IPS-11a (cell line): ENCODE data around the gene ACTG2.
"Not testable (repeated sequence)": the region's sequence is repeated elsewhere in the genome, so short reads cannot be mapped to it uniquely, and the experiment has no call there.

Experiments used
- H3K4me3 ChIP-seq: one replicate; pipeline ENCODE4 v1.5.1; 2013; ENCODE audit warnings: low read depth, low read length, control low read depth

Gene ACTG2

DNA sequence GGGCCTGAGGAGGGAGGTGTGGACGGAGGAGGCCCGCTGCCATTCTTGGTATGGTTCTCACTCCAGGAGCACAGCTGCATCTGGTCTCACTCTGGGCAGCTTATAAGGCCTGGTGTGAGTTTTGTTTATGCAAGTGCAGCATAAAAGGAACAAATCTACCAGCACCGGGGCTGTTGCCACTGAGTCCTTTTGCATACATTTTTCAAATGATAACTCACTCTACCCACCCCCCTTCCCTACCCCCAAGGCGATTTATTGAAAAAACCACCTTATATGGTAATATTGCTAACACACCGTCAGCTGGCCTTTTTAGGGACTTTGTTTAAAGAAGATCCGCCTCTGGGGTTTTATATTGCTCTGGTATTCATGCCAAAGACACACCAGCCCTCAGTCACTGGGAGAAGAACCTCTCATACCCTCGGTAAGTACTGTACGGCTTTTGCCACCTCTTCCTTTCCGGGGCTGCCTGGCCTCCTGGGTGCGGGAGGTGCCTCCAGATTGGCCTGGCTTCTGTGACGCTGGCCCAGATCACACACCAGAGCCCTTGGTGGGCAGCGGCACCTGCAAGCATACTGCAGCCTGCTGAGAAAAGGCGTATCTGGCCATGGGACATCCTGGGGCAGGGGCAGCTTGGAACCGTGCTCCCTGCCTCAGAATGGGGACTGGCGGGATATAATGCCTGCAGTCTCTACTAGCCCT is at the start of gene ACTG2:
Gene ACTG2, plus strand, starts transcription at position 378 of the 699 bp plus-strand sequence. CDS start 8,304 bp downstream, outside the sequence.
- H3K4me3 ChIP-seq, result no peak within 1 kb of the TSS

GRCh38 chr2:73844087-73844486 is 48.7 kb upstream of the ACTG2 start:
- H3K4me3 ChIP-seq, result no peak overlapping the region

DNA sequence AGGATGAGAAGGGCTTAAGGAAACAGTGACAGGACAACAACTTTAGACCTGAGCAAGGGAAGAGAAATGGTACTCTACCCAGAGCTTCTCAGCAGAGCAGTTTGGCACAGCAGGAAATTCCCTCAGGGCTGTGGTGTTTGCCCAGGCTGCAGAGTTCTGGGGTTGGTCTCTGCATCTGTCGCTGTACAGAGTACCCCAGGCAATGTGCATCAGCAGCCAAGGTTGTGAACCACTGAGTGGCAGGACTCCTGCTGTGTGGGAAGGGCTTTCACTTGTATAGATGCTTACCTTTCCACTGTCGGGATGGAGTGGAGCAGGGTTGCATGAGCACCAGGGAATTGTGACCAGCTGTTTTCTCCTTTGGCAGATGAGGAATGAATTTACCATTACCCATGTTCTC is 42.8 kb upstream of the ACTG2 start:
- no peak overlapping the region for H3K4me3 ChIP-seq

DNA sequence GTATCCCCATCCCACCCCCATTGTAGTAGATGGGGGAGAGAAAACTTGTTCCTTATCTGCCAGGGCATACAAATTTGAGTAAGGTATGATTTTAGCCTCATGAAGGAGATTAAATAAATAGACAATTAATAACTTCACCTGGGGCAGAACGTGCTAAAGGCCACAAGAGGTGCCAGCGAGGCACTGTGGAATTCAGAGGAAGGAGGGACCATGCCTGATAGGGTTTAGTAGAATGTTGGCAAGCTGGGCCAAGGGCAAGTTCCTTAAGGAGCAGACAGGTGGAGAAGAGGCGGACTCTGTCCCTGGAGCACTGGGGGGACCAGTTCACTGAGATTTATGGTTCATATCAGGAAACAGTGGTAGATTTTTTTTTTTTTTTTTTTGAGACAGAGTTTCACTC is 41.5 kb upstream of the ACTG2 start:
- no peak overlapping the region for H3K4me3 ChIP-seq

DNA sequence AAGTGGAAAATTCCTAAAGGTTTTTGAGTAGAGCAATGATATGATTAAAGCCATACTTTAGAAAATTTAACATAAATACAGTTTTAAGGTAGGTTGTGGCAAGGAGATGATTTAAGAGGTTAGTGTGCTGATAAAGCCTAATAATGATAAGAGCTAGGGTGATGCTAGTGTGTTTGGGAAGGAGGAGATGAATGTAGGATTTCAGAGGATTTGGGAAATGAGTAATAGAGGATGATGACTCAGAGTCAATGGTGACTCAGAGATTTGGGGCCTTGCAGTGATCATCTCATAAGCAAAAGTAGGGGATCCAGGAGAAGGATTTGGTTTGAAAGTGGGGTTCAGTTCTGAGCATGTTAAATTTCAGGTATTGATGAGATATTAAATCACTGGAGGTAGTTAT is 40.8 kb upstream of the ACTG2 start:
- no peak overlapping the region for H3K4me3 ChIP-seq

GRCh38 chr2:73855526-73855925 is 37.3 kb upstream of the ACTG2 start:
- H3K4me3 ChIP-seq, result no peak overlapping the region

- no peak overlapping the region for H3K4me3 ChIP-seq
Observed at GRCh38 chr2:73856214-73856613, 36.6 kb upstream of the ACTG2 start.

- H3K4me3 ChIP-seq, result no peak overlapping the region
Observed at GRCh38 chr2:73859721-73860586, 32.9 kb upstream of the ACTG2 start.

DNA sequence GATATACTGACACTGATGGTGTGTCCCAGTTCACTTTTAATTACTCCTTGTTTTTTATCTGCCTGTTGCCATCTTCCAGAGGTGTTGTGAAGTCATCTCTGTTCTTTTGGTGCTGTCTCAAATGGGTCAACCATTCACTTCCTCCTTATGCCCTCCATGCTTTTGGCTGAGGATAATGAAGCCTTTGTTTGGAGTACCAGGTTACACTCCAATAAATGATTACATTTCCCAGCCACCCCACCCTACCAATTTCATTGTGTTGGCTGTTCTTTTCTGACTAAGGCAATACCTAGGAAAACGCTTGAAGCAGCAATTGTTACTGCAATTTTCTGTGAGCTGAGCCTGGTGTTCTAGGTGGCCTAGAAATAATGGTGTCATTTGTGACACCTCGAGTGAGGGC is 29.8 kb upstream of the ACTG2 start:
- H3K4me3 ChIP-seq, result no peak overlapping the region

GRCh38 chr2:73868204-73868978 is 24.4 kb upstream of the ACTG2 start:
- no peak overlapping the region for H3K4me3 ChIP-seq

DNA sequence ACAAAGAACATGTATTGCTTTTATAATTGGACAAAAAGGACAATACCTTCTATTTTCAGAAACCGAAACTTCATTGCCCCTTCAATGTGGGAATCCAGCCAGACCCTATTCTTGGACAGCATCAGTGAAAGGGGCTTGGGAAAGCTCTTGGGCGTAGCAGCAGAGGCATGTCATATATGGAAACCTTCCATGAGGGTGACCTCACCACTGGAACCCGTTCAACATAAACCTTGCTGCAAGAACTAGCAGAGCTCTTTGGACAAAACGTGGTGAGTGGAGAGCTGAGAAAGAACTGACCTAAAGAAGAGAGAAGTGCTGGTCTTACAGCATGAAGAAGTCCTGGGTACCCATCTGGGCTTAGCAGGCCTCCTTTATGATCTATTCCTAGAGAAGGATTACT is 22.7 kb upstream of the ACTG2 start:
- H3K4me3 ChIP-seq, result no peak overlapping the region

DNA sequence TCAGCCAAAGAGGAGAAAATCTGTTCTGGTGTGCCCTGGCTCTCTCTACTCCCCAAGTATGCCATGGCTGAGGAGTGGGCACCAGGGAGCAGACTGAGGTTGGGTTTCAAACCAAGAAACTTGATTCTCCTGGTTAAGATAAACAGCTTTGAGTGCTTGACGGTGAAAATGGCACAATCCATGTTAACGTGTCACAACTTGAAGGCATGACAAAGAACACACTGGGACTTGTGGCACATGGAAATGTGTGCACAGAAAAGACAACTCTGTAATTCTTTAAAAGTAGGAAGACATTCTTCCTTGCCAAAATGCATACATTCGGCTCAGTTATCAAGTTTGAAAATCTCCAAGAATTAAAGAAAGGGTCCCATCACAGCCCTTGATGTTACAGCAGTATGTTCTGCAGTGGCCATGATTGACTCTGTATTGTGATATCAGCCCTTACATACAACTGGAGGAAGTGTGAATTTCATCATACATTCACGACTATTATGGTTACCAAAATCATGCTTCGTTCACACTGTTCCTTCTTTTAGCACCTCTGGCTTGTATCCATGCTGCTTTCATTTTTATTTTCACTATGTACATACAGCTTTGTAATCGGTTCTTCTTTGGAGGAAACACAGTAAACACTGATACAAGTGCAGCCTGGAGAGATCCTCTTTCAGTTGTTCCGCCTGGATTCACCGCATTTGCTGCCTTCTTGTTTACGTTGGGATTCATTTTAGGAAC is 15.6 kb upstream of the ACTG2 start:
- no peak overlapping the region for H3K4me3 ChIP-seq

GRCh38 chr2:73877984-73878383 is 14.8 kb upstream of the ACTG2 start:
- not testable (repeated sequence) for H3K4me3 ChIP-seq

DNA sequence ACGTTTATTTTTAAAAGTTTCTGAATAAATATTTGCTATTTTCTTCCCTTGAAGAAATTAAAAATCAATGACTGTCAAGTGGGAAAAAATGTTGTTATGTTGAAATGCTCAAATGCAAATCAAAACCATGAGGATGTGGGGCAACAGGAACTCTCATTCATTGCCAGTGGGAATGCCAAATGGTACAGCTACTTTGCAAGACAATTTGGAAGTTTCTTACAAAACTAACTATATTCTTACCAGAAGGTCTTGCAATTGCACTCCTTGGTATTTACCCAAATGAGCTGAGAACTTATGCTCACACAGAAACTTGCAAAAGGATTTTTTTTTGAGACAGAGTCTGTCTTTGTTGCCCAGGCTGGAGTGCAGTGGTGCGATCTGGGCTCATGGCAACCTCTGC is 7.4 kb upstream of the ACTG2 start:
- no peak overlapping the region for H3K4me3 ChIP-seq

DNA sequence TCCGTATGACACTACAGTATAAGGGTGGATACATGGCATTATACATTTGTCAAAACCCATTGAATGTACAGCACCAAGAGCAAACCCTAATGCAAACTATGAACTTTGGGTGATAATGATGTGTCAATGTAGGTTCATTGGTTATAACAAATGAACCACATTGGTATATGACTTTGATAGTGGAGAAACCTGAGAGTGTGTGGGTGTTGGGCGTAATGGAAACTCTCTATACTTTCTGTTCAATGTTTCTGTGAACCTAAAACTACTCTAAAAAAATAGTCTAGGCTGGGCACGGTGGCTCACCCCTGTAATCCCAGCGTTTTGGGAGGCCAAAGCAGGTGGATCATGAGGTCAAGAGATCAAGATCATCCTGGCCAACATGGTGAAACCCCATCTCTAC is 6.5 kb upstream of the ACTG2 start:
- no peak overlapping the region for H3K4me3 ChIP-seq

DNA sequence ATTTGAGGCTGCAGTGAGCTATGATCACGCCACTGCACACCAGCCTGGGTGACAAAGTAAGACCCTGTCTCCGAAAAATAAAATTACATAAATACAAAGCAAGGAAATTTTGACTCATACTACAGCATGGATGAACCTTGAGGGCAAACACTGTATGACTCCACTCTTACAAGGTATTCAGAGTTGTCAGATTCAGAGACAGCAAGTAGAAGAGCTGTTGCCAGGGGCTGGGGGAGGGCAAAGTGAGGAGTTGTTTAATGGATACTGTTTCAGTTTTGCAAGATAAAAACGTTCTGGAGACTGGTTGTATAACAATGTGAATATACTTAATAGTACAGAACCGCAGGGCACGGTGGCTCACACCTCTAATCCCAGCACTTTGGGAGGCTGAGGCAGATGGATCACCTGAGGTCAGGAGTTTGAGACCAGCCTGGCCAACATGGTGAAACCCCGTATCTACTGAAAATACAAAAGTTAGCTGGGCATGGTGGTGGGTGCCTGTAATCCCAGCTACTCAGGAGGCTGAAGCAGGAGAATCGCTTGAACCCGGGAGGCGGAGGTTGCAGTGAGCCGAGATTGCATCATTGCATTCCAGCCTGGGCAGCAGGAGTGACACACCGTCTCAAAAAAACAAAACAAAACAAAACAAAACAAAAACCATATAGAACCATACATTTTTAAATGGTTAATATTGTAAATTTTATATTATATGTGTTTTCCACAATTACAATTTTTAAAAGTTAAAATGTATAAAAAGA is 5.0 kb upstream of the ACTG2 start:
- not testable (repeated sequence) for H3K4me3 ChIP-seq

DNA sequence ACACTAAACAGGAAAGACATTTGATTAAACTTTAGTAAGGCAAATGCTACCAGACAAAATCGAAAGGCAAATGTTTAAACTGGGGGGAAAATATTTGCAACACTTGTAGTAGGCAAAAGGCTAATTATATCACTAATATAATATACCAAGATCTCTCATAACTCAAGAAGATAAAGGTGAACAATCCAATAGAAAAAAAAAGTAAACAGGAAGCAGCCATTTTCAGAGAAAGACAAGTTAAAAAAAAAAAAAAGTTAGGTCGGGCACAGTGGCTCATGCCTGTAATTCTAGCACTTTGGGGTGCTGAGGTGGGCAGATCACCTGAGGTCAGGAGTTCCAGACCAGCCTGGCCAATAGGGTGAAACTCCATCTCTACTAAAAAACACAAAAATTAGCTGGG is 4.4 kb upstream of the ACTG2 start:
- H3K4me3 ChIP-seq, result no peak overlapping the region

- no peak overlapping the region for H3K4me3 ChIP-seq
Observed at GRCh38 chr2:73889206-73889605, 3.6 kb upstream of the ACTG2 start.

DNA sequence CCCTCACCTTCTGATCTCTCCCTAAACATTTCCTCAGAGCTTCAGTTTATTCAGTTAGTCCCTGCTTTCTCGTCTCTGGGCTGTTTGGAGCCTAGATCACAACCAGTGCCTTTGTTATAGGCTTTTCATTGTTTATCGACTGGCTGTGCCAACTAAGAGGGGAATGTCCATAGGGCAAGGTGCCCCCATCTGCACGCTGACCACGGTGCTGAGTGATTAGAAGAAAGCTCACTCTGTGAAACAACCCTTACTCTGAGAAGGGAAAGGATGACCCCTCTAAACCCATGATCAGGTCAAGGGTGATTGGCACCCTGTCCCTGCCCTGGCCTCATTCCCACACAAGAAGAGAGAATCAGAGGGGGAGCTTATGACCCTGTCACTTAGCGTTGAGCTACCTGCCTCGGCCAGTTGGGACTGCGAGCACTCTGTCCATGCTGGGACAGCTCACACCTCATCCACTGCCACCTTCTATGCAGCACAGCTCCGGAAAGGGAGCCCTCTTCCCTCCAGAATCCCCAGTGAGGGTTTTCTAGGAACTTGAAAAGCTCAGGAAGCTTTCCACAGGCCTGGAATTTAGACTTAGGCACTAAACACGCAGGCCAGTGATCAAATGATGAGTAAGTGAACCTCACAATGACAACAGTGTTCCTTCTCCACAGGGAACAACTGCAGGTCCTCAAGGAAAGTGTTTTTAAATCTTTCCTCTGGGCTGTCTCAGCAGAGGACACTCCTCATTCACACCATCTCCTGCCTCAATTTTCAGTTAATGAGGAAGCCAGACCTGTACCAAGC is 2.3 kb upstream of the ACTG2 start:
- no peak overlapping the region for H3K4me3 ChIP-seq
